ENCODE measurements around the gene FOXJ2. TPM values are rescaled to one million over a fixed set of nuclear protein-coding genes. Genes with fewer than 3 reads are reported as not detected.
"Not testable (repeated sequence)": the region's sequence is repeated elsewhere in the genome, so short reads cannot be mapped to it uniquely, and the experiment has no call there.

The FOXJ2 gene
- total and polyA plus RNA-seq, 3 experiments from 2014 or later = 18.3 to 22.5 (median 22.3) TPM

DNA sequence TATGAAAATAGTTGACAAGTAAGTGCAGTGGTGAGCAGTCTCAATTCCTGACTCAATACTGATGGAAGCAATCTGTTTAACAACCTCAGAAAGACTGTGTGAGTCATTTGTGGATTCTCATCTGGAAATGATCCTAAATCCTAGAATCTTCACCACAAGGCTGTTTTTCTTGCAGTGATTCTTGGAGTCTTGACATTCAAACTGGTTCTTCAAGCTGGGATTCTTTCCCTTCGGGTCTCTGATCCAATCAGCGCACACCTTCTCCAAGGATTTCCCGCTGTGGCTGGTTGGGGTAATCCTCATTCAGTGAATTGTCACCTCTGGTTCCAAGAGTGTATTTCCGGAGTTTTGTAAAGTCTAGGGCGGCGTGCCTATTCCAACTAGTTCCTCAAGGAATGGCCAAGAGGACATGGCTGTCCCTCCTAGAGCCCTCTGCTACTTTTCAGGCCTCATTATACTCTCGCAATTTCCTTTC lies 37.7 kb upstream of the FOXJ2 start:
- H3K9me3 Mint-ChIP-seq = peaks cover 0 to 5% (median 0%) of the 10 kb centered on the region in 5 donors
- Histone ChIP-seq H3K36me3 (ENCODE audit: insufficient read depth, low read length) (no peaks in the 10 kb centered on the region), H3K9me3 (ENCODE audit: low read length) (no peaks in the 10 kb centered on the region), H3K27ac (ENCODE audit: low read depth, low read length) (no peak overlapping the region), H3K4me3 (ENCODE audit: low read length) (no peak overlapping the region), H3K4me1 (ENCODE audit: insufficient read depth, low read length) (peaks cover 31% of the 10 kb centered on the region), H3K27me3 (ENCODE audit: insufficient read depth, low read length, poor library complexity, severe bottlenecking) (no peaks in the 10 kb centered on the region)
- H3K27ac Mint-ChIP-seq = peak overlapping the region in 3 of 8 donors; percentile 73 to 80 (median 75)
- peaks cover 18 to 22% (median 18%) of the 10 kb centered on the region in 3 donors for H3K4me1 Mint-ChIP-seq
- H3K27me3 Mint-ChIP-seq = no peaks in the 10 kb centered on the region
- peaks cover 0 to 8% (median 0%) of the 10 kb centered on the region in 3 donors for H3K36me3 Mint-ChIP-seq
- ChIA-PET CTCF (interaction anchor here (0.6 to 5.0 kb wide), 13 partner anchors 28 to 141 kb away, joined by 3 to 75 read pairs (median 5); partner anchors contain the start of gene SLC2A3), POLR2A (interaction anchor here (1.1 to 4.2 kb wide), 4 partner anchors 24 to 62 kb away, joined by 3 to 20 read pairs (median 6); partner anchors contain the start of gene SLC2A3)
- H3K4me3 Mint-ChIP-seq = no peak overlapping the region
- DNase-seq = no peak

DNA sequence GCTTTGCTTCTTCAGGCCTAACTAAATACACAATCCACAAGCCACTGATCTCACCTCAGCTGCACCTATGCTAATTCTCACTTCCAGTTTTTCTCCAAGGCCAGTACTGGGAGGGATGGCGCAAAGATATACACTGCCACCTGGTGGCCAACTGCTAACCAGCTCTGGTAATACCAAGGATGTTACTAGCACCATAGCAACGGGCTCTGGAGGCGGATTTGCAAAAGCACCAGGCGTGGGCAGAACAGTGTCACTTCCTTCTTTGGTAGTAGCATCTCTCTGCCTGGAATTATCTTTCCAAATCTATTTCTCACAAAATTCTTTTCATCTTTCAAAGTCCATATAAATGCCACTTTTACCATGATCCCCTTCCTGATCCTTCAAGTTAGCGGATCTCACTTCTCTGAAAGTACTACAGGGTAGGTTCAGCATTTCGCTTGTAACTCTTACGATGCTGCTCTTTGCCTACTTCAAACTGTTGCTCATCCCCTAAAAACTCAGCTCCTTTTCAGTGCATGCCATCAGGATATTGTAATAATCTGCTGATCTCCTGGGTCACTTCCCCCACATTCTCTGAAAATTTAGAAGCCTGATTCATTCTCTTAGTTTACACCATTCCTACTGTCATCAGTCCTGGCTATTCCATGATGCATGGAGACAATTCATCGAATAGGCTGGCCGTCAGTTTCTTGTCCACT lies 37.1 kb upstream of the FOXJ2 start:
- Histone ChIP-seq H3K4me3 (ENCODE audit: low read length) (no peak overlapping the region), H3K27me3 (ENCODE audit: insufficient read depth, low read length, poor library complexity, severe bottlenecking) (no peaks in the 10 kb centered on the region), H3K27ac (ENCODE audit: low read depth, low read length) (no peak overlapping the region), H3K4me1 (ENCODE audit: insufficient read depth, low read length) (peaks cover 25% of the 10 kb centered on the region), H3K9me3 (ENCODE audit: low read length) (no peaks in the 10 kb centered on the region), H3K36me3 (ENCODE audit: insufficient read depth, low read length) (no peaks in the 10 kb centered on the region)
- H3K27ac Mint-ChIP-seq = no peak overlapping the region
- DNase-seq = peak; percentile 65 to 91 (median 80)
- peaks cover 0 to 8% (median 0%) of the 10 kb centered on the region in 3 donors for H3K36me3 Mint-ChIP-seq
- H3K9me3 Mint-ChIP-seq = peaks cover 0 to 5% (median 0%) of the 10 kb centered on the region in 5 donors
- no peak overlapping the region for H3K4me3 Mint-ChIP-seq
- H3K4me1 Mint-ChIP-seq = peaks cover 12 to 16% (median 12%) of the 10 kb centered on the region in 3 donors
- CTCF ChIA-PET = interaction anchor here (0.6 to 5.0 kb wide), 14 partner anchors 29 to 142 kb away, joined by 3 to 75 read pairs (median 5); partner anchors contain the start of gene SLC2A3
- no peaks in the 10 kb centered on the region for H3K27me3 Mint-ChIP-seq
- POLR2A ChIA-PET = interaction anchor here (1.1 to 4.2 kb wide), 2 partner anchors 60 to 63 kb away, joined by 3 to 20 read pairs; partner anchors contain the start of gene SLC2A3

DNA sequence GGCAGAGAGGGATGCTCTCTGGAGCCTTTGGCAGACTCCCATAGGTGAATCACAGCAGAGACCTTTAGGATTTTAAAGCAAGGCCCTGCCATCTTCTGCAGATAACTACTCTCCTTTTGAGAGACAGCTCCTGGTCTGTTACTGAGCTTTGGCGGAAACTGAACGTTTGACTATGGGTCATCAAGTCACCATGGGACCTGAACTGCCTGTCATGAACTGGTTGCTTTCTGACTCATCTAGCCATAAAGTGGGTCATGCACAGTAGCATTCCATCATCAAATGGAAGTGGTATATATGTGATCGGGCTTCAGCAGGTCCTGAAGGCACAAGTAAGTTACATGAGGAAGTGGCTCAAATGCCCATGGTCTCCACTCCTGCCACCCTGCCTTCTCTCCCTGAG lies 31.7 kb upstream of the FOXJ2 start:
- H3K4me3 ChIP-seq (ENCODE audit: low read length); H3K4me3 Mint-ChIP-seq; CTCF ChIA-PET; H3K9me3 Mint-ChIP-seq; H3K27ac ChIP-seq (ENCODE audit: low read depth, low read length); H3K27me3 Mint-ChIP-seq; POLR2A ChIA-PET; H3K9me3 ChIP-seq (ENCODE audit: low read length); H3K27ac Mint-ChIP-seq; H3K4me1 ChIP-seq (ENCODE audit: insufficient read depth, low read length); H3K4me1 Mint-ChIP-seq; H3K27me3 ChIP-seq (ENCODE audit: insufficient read depth, low read length, poor library complexity, severe bottlenecking); DNase-seq; H3K36me3 ChIP-seq (ENCODE audit: insufficient read depth, low read length); H3K36me3 Mint-ChIP-seq: not testable (repeated sequence)

DNA sequence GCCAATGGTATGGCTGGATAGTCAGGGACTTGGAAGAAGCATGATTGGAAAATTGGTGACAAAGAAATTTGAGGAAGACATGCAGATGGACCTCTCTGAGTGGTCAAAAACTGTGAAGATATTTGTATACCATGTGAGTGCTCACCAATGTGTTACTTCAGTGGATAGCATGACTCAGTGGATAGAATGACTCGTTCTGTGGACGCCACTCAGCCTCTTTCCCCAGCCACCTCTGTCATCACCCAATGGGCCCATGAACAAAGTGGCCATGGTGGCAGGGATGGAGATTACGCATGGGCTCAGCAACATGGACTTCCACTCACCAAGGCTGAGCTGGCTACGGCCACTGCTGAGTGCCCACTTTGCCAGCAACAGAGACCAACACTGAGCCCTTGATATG lies 31.0 kb upstream of the FOXJ2 start:
- H3K9me3 Mint-ChIP-seq; H3K4me1 Mint-ChIP-seq; H3K27me3 Mint-ChIP-seq; H3K27ac ChIP-seq (ENCODE audit: low read depth, low read length); DNase-seq; CTCF ChIA-PET; H3K4me3 ChIP-seq (ENCODE audit: low read length); H3K36me3 Mint-ChIP-seq; H3K36me3 ChIP-seq (ENCODE audit: insufficient read depth, low read length); H3K4me1 ChIP-seq (ENCODE audit: insufficient read depth, low read length); POLR2A ChIA-PET; H3K4me3 Mint-ChIP-seq; H3K9me3 ChIP-seq (ENCODE audit: low read length); H3K27me3 ChIP-seq (ENCODE audit: insufficient read depth, low read length, poor library complexity, severe bottlenecking); H3K27ac Mint-ChIP-seq: not testable (repeated sequence)

DNA sequence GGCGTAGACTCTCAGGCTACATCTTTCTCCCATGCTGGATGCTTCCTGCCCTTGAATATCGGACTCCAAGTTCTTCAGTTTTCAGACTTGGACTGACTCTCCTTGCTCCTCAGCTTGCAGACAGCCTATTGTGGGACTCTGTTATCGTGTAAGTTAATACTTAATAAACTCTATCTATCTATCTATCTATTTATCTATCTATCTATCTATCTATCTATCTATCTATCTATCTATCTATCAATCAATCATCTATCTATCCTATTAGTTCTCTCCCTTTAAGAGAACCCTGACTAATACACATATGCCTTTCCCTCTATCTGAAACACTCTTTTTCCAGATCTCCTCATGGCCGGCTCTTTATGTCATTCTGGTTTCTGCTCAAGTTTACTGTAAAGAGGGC lies 27.6 kb upstream of the FOXJ2 start:
- H3K36me3 Mint-ChIP-seq; CTCF ChIA-PET; H3K27me3 ChIP-seq (ENCODE audit: insufficient read depth, low read length, poor library complexity, severe bottlenecking); DNase-seq; H3K27ac Mint-ChIP-seq; H3K36me3 ChIP-seq (ENCODE audit: insufficient read depth, low read length); H3K27ac ChIP-seq (ENCODE audit: low read depth, low read length); H3K4me1 Mint-ChIP-seq; H3K9me3 ChIP-seq (ENCODE audit: low read length); H3K9me3 Mint-ChIP-seq; H3K4me1 ChIP-seq (ENCODE audit: insufficient read depth, low read length); H3K4me3 Mint-ChIP-seq; POLR2A ChIA-PET; H3K4me3 ChIP-seq (ENCODE audit: low read length): not testable (repeated sequence)
- H3K27me3 Mint-ChIP-seq = peaks cover 4 to 16% of the 10 kb centered on the region in 2 donors

DNA sequence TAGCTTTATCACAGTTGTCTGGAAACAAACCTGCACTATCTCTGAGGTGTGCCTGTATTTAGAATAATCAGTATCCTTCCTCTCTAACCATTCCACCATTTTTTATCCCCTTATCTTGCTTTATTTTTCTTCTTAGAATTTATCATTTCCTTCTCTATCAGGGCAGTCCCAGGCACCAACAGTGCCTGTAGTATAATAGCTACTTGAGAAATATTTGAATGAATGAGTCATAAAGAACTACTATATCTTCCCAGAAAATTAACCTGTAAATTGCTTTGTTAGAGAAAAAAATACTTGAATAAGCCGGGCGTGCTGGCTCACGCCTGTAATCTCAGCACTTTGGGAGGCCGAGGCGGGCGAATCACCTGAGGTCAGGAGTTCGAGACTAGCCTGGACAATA lies 21.2 kb upstream of the FOXJ2 start:
- peaks cover 8 to 32% of the 10 kb centered on the region in 2 donors for H3K27me3 Mint-ChIP-seq
- CTCF ChIA-PET = no interaction called here

DNA sequence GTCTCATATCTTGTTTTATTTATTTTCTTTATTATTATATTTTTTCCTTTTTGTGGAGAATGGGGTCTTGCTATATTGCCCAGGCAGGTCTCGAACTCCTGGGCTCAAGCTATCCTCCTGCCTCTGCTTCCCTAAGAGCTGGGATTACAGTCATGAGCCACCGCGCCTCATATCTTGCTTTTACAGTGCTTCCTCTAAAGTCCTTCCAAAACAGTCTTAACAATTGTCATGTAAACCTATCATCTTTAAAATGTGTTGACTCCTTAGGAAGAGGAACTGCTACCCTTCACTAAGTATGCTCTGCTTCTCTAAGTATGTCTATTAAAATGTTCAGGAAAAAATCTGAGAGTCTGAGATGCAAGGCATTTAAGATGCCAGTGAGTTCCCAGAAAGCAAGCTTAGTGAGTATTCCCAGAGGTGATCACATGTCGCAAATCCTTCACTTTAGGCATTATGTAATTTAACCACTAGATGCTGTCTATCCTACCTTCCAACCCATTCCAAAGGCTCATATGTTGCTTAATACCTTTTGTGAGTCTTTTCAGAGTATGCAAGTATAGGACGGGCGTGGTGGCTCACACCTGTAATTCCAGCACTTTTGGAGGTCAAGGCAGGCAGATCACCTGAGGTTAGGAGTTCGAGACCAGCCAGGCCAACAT lies 19.7 kb upstream of the FOXJ2 start:
- H3K4me3 Mint-ChIP-seq = no peak overlapping the region
- H3K27ac ChIP-seq (ENCODE audit: low read depth, low read length) = no peak overlapping the region
- H3K9me3 Mint-ChIP-seq = no peaks in the 10 kb centered on the region
- peaks cover 0 to 1% (median 0%) of the 10 kb centered on the region in 3 donors for H3K36me3 Mint-ChIP-seq
- peaks cover 12% of the 10 kb centered on the region for H3K27me3 ChIP-seq (ENCODE audit: insufficient read depth, low read length, poor library complexity, severe bottlenecking)
- ChIA-PET CTCF (interaction anchor here (1.2 kb wide), 1 partner anchor 11 kb away, joined by 3 read pairs; no protein-coding TSS in a partner anchor), POLR2A (no interaction called here)
- H3K4me3 ChIP-seq (ENCODE audit: low read length) = no peak overlapping the region
- H3K27me3 Mint-ChIP-seq = peaks cover 16 to 42% of the 10 kb centered on the region in 2 donors
- no peaks in the 10 kb centered on the region for H3K36me3 ChIP-seq (ENCODE audit: insufficient read depth, low read length)
- no peak for DNase-seq
- no peaks in the 10 kb centered on the region for H3K4me1 ChIP-seq (ENCODE audit: insufficient read depth, low read length)
- peaks cover 0 to 3% (median 0%) of the 10 kb centered on the region in 3 donors for H3K4me1 Mint-ChIP-seq
- H3K27ac Mint-ChIP-seq = no peak overlapping the region
- no peaks in the 10 kb centered on the region for H3K9me3 ChIP-seq (ENCODE audit: low read length)

More for the DNA sequence above, 21.2 kb upstream of the FOXJ2 start:
- no peak for DNase-seq
- H3K27ac Mint-ChIP-seq = no peak overlapping the region
- Histone ChIP-seq H3K4me3 (ENCODE audit: low read length) (no peak overlapping the region), H3K4me1 (ENCODE audit: insufficient read depth, low read length) (no peaks in the 10 kb centered on the region), H3K36me3 (ENCODE audit: insufficient read depth, low read length) (no peaks in the 10 kb centered on the region), H3K27ac (ENCODE audit: low read depth, low read length) (no peak overlapping the region), H3K27me3 (ENCODE audit: insufficient read depth, low read length, poor library complexity, severe bottlenecking) (peaks cover 3% of the 10 kb centered on the region), H3K9me3 (ENCODE audit: low read length) (no peaks in the 10 kb centered on the region)
- H3K4me1 Mint-ChIP-seq = no peaks in the 10 kb centered on the region
- H3K36me3 Mint-ChIP-seq = peaks cover 0 to 1% (median 0%) of the 10 kb centered on the region in 3 donors
- POLR2A ChIA-PET = no interaction called here
- H3K9me3 Mint-ChIP-seq = no peaks in the 10 kb centered on the region
- no peak overlapping the region for H3K4me3 Mint-ChIP-seq

DNA sequence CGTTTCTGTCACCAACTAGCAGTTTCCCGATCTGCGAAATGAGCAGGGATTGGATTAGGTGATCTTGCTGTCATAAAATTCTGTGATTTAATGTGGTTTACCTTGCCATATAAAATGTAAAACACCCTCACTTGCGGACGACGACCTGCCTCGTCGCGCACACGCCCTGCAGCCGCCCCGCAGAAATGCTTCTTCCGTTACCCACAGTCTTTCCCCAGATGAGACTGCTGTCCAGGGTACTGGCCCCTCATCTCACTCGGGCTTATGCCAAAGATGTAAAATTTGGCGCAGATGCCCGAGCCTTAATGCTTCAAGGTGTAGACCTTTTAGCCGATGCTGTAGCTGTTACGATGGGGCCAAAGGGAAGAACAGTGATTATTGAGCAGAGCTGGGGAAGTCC lies 17.7 kb upstream of the FOXJ2 start:
- Mint-ChIP-seq H3K4me1 (peaks cover 2 to 10% (median 3%) of the 10 kb centered on the region in 3 donors), H3K4me3 (no peak overlapping the region), H3K9me3 (no peaks in the 10 kb centered on the region), H3K27me3 (peaks cover 14 to 32% of the 10 kb centered on the region in 2 donors), H3K27ac (no peak overlapping the region), H3K36me3 (peaks cover 0 to 1% (median 0%) of the 10 kb centered on the region in 3 donors)
- ChIA-PET CTCF (interaction anchor here (0.9 kb wide), 1 partner anchor 82 kb away, joined by 3 read pairs; no protein-coding TSS in a partner anchor), POLR2A (no interaction called here)
- H3K36me3 ChIP-seq (ENCODE audit: insufficient read depth, low read length) = no peaks in the 10 kb centered on the region
- no peaks in the 10 kb centered on the region for H3K9me3 ChIP-seq (ENCODE audit: low read length)
- no peak overlapping the region for H3K27ac ChIP-seq (ENCODE audit: low read depth, low read length)
- H3K4me1 ChIP-seq (ENCODE audit: insufficient read depth, low read length) = no peaks in the 10 kb centered on the region
- no peak for DNase-seq
- no peak overlapping the region for H3K4me3 ChIP-seq (ENCODE audit: low read length)
- H3K27me3 ChIP-seq (ENCODE audit: insufficient read depth, low read length, poor library complexity, severe bottlenecking) = peaks cover 10% of the 10 kb centered on the region
